ENCODE results near the gene RASSF8.
A peak's percentile ranks its signal among the peaks of the same experiment; 100 is the strongest.

The RASSF8 gene

GRCh38 chr12:26044007-26044394, 85.5 kb downstream of the RASSF8 start:
- H3K9ac ChIP-seq (ENCODE audit: low read depth, low read length, poor library complexity, severe bottlenecking): no peak overlapping the region
- no peak overlapping the region for H2AFZ ChIP-seq (ENCODE audit: low read length)
- H3K9me3 ChIP-seq (ENCODE audit: insufficient read depth, low read depth, low read length): no peaks in the 10 kb centered on the region
- no peaks in the 10 kb centered on the region for H3K79me2 ChIP-seq (ENCODE audit: insufficient read depth, low read length)
- H3K4me2 ChIP-seq (ENCODE audit: low read depth, low read length, poor library complexity, severe bottlenecking): no peak overlapping the region
- H3K9me2 ChIP-seq (replicated peaks; ENCODE audit: low read depth, low read length): no peaks in the 10 kb centered on the region
- H3K27me3 ChIP-seq (ENCODE audit: insufficient read depth, low read length, poor library complexity, severe bottlenecking): no peaks in the 10 kb centered on the region
- H3K4me3 ChIP-seq (ENCODE audit: low read length, poor library complexity, severe bottlenecking): no peak overlapping the region
- no peaks in the 10 kb centered on the region for H3K4me1 ChIP-seq (ENCODE audit: insufficient read depth, low read length, poor library complexity, severe bottlenecking)
- no peaks in the 10 kb centered on the region for H3K36me3 ChIP-seq (ENCODE audit: insufficient read depth, low read length)
- no peaks in the 10 kb centered on the region for H3F3A ChIP-seq (ENCODE audit: low read depth)
- no peaks in the 10 kb centered on the region for H4K20me1 ChIP-seq (ENCODE audit: insufficient read depth, low read length, poor library complexity, severe bottlenecking)
- TF ChIP-seq, protein P1, sequence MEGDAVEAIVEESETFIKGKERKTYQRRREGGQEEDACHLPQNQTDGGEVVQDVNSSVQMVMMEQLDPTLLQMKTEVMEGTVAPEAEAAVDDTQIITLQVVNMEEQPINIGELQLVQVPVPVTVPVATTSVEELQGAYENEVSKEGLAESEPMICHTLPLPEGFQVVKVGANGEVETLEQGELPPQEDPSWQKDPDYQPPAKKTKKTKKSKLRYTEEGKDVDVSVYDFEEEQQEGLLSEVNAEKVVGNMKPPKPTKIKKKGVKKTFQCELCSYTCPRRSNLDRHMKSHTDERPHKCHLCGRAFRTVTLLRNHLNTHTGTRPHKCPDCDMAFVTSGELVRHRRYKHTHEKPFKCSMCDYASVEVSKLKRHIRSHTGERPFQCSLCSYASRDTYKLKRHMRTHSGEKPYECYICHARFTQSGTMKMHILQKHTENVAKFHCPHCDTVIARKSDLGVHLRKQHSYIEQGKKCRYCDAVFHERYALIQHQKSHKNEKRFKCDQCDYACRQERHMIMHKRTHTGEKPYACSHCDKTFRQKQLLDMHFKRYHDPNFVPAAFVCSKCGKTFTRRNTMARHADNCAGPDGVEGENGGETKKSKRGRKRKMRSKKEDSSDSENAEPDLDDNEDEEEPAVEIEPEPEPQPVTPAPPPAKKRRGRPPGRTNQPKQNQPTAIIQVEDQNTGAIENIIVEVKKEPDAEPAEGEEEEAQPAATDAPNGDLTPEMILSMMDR (conservative IDR thresholded peaks at IDR 0.05; ENCODE audit: low read length): no peak
- TF ChIP-seq EZH2phosphoT487 (IDR thresholded peaks at IDR 0.05; ENCODE audit: borderline replicate concordance): no peak

DNA sequence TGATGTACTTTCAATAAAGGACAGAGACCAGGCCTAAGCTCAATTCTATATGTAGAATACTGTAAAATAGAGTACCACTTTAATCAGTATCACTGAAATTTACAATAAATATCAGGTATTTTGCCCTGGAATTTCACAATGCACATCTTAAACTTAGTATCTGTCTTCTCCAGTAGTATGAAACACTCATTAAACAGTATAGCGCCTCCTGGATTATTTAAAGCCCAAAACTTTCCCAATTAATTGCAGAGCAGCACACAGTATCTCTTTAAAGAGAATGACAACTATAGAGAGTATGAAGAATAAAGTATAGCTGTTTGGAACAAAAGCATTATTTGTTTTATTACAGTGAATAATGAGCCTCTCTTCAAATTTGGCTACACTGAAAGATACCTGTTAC, 86.1 kb downstream of the RASSF8 start:
- no peak overlapping the region for H3K9ac ChIP-seq (ENCODE audit: low read depth, low read length, poor library complexity, severe bottlenecking)
- no peaks in the 10 kb centered on the region for H3K27me3 ChIP-seq (ENCODE audit: insufficient read depth, low read length, poor library complexity, severe bottlenecking)
- H3K4me3 ChIP-seq (ENCODE audit: low read length, poor library complexity, severe bottlenecking): no peak overlapping the region
- no peaks in the 10 kb centered on the region for H4K20me1 ChIP-seq (ENCODE audit: insufficient read depth, low read length, poor library complexity, severe bottlenecking)
- no peak overlapping the region for H3K4me2 ChIP-seq (ENCODE audit: low read depth, low read length, poor library complexity, severe bottlenecking)
- H2AFZ ChIP-seq (ENCODE audit: low read length): no peak overlapping the region
- H3F3A ChIP-seq (ENCODE audit: low read depth): no peaks in the 10 kb centered on the region
- TF ChIP-seq, protein P1 (conservative IDR thresholded peaks at IDR 0.05; ENCODE audit: low read length): peak; percentile 39
- no peak for TF ChIP-seq EZH2phosphoT487 (IDR thresholded peaks at IDR 0.05; ENCODE audit: borderline replicate concordance)
- H3K4me1 ChIP-seq (ENCODE audit: insufficient read depth, low read length, poor library complexity, severe bottlenecking): no peaks in the 10 kb centered on the region
- no peaks in the 10 kb centered on the region for H3K9me3 ChIP-seq (ENCODE audit: insufficient read depth, low read depth, low read length)
- H3K9me2 ChIP-seq (replicated peaks; ENCODE audit: low read depth, low read length): no peaks in the 10 kb centered on the region
- no peaks in the 10 kb centered on the region for H3K36me3 ChIP-seq (ENCODE audit: insufficient read depth, low read length)
- H3K79me2 ChIP-seq (ENCODE audit: insufficient read depth, low read length): no peaks in the 10 kb centered on the region

DNA sequence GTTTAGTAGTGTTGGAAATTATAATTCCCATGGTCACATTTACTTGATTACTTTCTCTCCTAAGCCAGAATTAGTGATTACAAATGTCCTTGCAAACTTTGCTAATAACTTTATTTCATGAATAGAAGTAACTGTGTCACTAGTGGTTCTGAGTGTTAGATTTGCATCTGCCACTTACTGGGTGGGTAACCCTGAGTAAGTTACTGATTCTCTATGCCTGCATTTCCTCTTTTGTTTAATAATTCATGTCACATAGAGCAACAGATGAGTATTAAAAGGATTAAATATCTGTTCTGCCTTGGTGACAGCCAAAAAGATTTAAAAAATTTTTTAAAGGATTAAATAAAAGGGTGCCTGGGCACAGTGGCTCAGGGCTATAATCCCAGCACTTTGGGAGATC, 87.7 kb downstream of the RASSF8 start:
- no peaks in the 10 kb centered on the region for H3K4me1 ChIP-seq (ENCODE audit: insufficient read depth, low read length, poor library complexity, severe bottlenecking)
- H3K4me2 ChIP-seq (ENCODE audit: low read depth, low read length, poor library complexity, severe bottlenecking): no peak overlapping the region

More for the DNA sequence above, 87.7 kb downstream of the RASSF8 start:
- Histone ChIP-seq H2AFZ (ENCODE audit: low read length) (no peak overlapping the region), H3K9me3 (ENCODE audit: insufficient read depth, low read depth, low read length) (no peaks in the 10 kb centered on the region), H3K27me3 (ENCODE audit: insufficient read depth, low read length, poor library complexity, severe bottlenecking) (no peaks in the 10 kb centered on the region), H3K9ac (ENCODE audit: low read depth, low read length, poor library complexity, severe bottlenecking) (no peak overlapping the region), H3K9me2 (replicated peaks; ENCODE audit: low read depth, low read length) (no peaks in the 10 kb centered on the region), H3K36me3 (ENCODE audit: insufficient read depth, low read length) (no peaks in the 10 kb centered on the region), H3K4me3 (ENCODE audit: low read length, poor library complexity, severe bottlenecking) (no peak overlapping the region), H3F3A (ENCODE audit: low read depth) (no peaks in the 10 kb centered on the region), H4K20me1 (ENCODE audit: insufficient read depth, low read length, poor library complexity, severe bottlenecking) (no peaks in the 10 kb centered on the region), H3K79me2 (ENCODE audit: insufficient read depth, low read length) (no peaks in the 10 kb centered on the region)
- no peak for TF ChIP-seq EZH2phosphoT487 (IDR thresholded peaks at IDR 0.05; ENCODE audit: borderline replicate concordance)
- TF ChIP-seq, protein P1 (conservative IDR thresholded peaks at IDR 0.05; ENCODE audit: low read length): no peak

Measured in Loucy (cell line).